ENCODE data around the gene ARHGEF28.

GRCh38 chr5:73892806-73893205, 266.8 kb downstream of the ARHGEF28 start:
- TF ChIP-seq SIN3A (IDR thresholded peaks at IDR 0.05; ENCODE audit: borderline replicate concordance, insufficient read depth, low read length) (no peak), TAF1 (IDR thresholded peaks at IDR 0.05; ENCODE audit: borderline replicate concordance, insufficient read depth, low read length) (no peak), POLR2AphosphoS5 (IDR thresholded peaks at IDR 0.05; ENCODE audit: low read depth, low read length) (no peak), FOXP2 (optimal IDR thresholded peaks at IDR 0.05; ENCODE audit: borderline replicate concordance, extremely low read depth, extremely low read length, insufficient read depth) (no peak)
